Activated T-cell treated with anti-CD3 and anti-CD28 coated beads, Interleukin-2, amount 50 U/mL, for 48 hours (primary cell): ENCODE results near the gene SPATA16.
"Not testable (repeated sequence)": the region's sequence is repeated elsewhere in the genome, so short reads cannot be mapped to it uniquely, and the experiment has no call there.

ENCODE experiments used
- DNase-seq, 2 experiments: peaks; one replicate each; pipeline ENCODE4 v3.0.0-alpha.2; 2020

Gene SPATA16, protein sequence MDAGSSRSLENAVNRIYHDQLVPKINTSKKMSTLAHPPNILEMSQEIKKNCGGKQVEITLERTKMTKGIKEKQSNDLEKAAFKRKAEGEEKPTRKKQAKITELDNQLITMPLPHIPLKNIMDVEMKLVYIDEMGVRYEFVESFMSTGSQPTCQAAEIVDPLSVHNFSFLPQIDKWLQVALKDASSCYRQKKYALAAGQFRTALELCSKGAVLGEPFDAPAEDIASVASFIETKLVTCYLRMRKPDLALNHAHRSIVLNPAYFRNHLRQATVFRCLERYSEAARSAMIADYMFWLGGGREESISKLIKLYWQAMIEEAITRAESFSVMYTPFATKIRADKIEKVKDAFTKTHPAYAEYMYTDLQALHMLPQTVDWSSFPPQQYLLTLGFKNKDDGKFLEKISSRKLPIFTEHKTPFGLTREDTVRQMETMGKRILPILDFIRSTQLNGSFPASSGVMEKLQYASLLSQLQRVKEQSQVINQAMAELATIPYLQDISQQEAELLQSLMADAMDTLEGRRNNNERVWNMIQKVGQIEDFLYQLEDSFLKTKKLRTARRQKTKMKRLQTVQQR

DNA sequence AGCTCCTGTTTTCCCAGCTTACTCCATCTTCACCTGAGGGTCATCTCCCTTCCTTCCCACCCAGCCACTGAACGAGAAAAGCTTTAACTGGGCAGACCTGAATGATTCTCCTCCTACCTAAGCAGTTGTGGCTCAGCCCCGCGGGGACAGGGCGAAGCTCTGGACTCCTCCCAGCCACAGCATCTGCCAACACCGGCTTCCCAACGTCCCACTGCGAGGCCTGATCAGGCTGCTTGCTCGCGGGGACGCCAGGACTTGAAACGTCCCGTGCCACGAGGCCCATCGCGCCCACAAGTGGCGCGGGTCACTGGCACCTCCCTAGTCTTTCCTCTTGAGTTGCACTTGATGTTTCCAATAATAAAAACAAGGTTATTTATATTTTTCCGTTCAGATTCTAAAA lies at the start of gene SPATA16:
Gene SPATA16, minus strand, starts transcription at position 250 of the 400 bp plus-strand sequence. CDS start 23,504 bp downstream, outside the sequence.
- DNase-seq = no peak

DNA sequence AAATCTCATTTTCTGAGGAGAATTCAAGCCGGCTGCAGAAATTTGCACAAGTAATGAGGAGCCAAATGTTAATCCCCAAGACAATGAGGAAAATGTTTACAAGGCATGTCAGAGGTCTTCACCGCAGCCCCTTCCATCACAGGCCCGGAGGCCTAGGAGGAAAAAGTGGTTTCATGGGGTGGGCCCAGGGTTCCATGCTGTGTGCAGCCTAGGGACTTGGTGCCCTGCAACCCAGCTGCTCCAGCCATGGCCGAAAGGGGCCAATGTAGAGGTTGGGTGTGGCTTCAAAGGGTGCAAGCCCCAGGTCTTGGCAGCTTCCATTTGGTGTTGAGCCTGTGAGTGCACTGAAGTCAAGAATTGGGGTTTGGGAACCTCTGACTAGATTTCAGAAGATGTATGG lies 42.0 kb upstream of the SPATA16 start:
- DNase-seq = not testable (repeated sequence)

DNA sequence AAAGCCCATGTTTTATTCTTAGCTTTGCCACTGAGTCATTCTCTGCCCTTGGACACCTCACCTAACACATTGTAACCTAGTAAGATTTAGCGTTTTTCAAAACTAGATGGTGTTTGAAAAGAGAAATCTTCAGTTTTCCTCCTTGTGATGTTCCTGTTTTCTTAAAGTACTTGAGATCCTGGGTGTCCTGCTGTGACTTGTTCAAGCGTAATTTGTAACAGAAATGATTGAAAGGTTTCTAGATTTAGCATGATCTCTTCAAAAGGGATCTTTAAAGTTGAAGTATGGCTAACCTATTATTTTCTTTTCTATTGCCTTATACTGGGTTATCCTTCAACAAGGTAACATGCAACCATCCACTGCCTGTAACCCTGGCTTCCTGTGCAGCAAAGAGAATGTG lies 32.6 kb upstream of the SPATA16 start:
- DNase-seq = no peak

DNA sequence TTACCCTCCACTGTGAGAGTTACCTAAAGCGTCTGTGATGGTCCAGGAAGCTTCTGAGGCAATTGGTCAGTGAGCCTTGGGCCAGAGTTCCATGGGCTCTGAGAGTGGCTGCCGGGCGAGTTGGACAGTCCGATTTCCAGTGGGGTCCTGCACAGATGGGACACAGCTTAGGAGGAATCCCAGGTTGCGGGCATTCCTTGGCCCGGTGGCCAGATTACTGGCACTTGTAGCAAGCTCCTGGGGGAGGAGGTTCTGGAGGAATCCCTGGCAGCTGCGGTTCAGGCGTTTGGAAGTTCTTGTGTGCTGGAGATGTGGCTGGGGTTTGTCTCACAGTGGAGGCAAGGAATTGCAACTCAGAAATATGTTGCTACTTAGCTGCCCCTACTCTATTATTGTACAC lies 18.1 kb upstream of the SPATA16 start:
- DNase-seq = not testable (repeated sequence)

DNA sequence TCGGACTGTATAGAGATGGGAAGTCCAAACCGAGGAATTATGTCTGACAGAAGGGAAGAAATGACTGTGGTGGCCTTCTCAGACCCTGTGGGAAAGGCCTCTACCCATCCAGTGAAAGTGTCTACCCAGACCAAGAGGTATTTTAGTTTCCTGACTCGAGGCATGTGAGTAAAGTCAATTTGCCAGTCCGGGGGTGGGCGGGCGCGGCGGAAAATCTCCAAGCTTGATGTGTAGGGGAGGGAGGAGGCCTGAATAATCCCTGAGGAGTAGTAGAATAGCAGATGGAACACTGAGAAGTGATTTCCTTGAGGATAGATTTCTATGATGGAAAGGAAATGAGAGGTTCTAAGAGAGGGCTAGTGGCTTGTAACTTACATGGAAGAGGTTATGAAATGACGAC lies 15.5 kb upstream of the SPATA16 start:
- DNase-seq = not testable (repeated sequence)

DNA sequence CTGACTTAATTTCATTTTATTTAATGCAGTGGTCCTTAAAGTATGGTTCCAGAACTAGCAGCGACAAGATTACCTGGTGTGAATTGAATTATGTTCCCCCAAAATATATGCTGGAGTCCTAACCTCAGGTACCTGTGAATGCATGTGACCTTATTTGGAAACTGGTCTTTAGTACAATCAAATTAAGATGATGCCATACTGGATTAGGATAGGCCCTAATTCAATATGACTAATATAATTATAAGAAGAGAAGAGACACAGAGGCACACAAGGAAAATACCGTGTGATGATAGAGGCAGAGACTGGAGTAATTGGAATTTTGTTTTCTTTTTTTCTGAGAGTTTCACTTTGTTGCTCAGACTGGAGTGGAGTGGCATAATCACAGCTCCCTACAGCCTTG lies 12.6 kb upstream of the SPATA16 start:
- no peak for DNase-seq

DNA sequence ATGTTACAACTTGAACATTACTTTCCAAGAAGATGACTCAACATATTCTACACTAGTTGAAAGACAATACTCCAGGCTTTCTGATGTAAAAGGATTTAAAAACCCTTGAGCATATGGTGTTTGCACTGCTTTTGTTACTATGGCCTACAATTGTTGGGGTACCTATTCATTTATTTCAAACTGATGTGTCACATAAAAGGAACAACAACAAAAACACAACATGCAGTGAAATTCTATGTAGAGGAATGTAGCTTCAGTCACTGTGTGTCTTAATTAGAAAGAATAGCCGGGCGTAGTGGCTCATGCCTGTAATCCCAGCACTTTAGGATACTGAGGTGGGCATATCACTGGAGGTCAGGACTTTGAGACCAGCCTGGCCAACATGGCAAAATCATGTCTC lies 1.6 kb downstream of the SPATA16 start:
- no peak for DNase-seq

DNA sequence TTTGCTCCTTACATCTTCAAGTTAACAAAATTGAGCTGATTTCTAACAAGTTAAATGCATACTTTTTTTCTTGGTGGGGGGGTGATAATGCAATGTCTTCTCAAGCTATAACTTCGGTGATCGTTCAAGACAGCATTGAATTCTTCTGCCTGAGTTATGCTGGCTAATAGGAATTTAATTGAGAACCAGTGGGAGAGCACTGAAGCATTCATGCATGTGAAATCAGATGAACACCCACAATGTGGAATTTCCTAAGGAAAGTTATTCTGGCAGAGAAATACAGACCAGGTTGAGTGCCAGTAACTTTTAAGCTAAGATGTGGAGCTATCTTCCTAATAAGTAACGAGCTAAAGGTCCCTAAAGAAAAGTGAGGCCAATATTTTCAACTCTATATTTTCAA lies 3.0 kb downstream of the SPATA16 start:
- DNase-seq = no peak

DNA sequence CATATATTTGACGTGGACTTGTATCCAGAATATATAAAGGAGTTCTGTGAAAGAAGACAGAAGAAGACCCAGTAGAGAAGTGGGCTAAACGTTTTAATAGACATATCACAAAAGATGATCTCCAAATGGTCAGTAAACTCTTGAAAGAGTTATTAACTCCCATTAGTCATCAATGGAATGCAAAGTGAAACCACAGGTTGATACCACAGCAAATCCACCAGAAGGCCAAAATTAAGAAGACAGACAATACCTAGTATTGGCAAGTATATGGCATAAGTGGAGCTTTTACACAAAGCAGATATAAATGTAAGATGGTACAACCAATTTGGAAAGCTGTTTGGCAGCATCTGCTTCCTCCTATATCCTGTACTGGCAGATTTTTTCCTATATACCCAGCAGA lies 6.0 kb downstream of the SPATA16 start:
- no peak for DNase-seq

DNA sequence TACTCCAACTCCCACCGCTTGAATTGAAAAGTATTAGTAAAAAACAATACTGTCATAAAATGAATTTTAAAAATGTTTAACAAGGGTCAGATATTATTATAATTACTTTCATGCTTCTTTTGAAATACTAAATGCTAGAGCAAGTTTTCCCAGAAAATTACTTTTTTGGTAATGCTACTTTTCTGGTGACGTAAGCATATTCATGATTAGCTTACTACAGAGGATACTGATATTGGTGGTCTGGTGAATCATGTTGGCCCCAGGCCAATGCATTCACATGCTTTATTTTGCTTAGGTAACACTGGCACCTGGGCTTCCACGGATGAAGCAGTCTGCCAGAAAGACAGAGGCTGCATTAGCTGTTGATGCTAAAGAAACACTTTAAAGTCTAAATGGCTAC lies 12.4 kb downstream of the SPATA16 start:
- no peak for DNase-seq

DNA sequence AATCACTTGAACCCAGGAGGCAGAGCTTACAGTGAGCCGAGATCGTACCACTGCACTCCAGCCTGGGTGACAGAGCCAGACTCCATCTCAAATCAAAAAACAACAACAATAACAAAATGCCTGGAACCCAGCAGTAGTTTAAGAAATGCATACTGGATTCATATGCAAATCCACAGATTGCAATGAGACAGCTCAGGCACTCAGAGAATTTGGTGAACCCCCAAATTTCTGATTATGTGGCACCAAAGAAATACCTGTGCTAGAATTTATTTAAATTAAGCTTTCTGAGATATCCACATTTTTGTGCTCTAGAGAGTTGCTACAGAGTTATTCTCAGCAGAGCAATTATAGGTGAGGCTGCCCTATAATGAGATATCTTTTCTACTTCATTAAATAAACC lies 29.7 kb downstream of the SPATA16 start:
- no peak for DNase-seq

DNA sequence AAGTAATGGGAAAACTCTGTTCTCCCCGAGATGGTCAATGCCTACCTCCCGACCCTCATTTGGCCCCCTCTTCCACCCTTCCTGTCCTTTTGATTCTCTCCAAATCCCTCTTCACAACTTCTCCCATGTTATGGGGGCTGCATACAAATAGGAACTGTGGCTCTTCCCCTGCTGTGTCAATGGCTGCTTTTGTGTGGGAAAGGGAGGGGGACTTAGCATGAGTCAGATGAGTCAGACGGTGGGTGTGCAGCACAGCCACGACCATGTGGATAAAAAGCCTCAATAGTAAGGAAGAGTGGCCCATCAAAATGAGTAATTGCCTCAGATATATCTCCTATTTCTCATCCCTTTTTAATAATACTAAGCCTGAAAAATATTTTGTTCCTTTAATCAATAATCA lies 31.9 kb downstream of the SPATA16 start:
- no peak for DNase-seq

DNA sequence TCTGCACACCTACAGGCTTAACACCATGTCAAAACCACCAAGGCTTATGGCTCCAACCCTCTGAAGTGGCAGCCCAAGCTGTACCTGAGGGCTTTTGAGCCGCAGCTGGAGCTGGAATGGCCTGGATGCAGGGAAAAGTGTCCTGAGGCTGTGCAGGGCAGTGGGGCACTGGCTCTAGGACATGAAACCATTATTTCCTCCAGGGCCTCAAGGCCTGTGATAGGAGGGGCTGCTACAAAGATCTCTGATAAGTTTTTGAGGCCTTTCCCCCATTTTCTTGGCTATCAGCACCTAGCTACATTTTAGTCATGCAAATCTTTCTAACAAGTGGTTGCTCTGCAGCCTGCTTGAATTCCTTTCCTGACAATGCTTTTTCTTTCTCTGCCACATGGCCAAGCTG lies 37.6 kb downstream of the SPATA16 start:
- no peak for DNase-seq

DNA sequence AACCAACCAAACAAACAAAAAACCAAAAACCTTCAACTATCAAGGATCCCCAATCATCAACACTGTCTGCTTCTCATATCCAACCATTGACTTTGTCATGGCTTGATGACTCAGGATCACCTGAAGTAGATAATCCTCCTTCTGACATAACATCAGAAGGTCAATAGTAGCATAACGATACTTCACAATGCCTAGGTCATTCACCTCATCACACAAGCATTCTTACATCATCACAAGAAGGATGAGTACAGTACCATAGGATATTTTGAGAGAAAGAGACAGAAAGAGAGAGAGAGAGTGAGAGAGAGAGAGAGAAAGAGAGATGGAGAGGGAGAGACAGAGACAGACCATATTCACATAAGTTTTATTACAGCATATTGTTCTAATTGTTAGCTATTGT lies 42.1 kb downstream of the SPATA16 start:
- DNase-seq = no peak

DNA sequence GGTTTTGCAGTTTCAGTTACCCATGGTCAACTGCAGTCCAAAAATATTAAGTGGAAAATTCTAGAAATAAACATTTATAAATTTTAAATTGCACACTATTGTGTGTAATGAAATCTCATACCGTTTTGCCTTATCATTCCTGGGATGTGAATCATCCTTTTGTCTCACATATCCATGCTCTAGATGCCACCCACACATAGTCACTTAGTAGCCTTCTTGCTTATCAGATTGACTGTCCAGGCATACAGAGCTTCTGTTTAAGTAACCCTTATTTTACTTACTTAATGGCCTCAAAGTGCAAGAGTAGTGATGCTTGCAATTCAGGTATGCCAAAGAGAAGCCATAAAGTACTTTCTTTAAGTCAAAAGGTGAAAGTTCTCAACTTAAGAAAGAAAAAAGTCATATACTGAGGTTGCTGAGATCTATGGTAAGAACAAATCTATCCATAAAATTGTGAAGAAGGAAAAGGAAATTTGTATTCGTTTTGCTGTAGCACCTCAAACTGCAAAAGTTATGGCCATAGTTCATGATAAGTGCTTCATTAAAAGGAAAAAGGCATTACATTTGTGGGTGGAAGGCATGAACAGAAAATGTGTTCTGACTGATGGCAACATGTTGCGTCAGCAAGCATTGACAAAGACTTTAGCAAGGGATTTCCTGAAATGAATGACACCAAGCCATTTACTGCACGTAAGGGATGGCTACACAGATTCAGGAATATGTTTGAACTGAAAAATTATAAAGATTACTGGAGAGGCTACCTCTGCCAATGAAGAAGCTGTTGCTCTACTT lies 43.8 kb downstream of the SPATA16 start:
- no peak for DNase-seq

DNA sequence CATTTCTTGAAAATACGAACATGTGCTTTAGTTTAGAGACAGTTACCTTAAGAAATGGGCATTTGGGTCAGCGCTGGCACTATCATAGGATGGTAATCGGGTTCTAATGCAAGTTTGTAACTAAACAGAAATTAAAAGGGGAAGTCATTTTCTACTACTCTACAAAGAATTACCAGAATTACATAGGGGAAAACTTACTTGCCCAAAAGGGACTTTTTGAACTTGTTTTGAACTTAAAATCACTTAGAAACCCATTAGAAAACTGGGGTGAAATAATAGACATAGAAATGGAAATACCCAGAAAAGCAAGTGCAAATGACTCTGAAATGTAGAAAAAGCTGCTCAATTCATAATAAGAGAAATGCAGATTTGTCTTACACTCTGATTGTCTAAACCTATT lies 44.9 kb downstream of the SPATA16 start:
- DNase-seq = no peak

DNA sequence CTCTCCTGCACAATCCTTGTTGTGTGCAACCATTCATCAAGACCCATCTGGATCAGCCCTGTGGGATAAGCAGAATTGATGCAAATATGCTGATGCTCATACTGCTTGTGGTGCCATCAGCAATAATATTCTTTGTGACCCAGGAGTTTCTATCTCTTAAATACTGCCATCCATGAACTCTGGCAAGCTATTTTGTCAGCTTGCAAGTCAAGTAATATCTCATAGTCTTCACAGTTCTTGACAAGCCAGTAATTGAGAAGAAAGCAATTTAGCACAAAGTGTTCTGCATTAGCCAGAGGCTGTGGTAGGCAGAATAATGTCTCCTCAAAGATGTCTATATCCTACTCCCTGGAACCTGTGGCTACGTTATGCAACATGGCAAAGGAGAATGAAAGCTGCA lies 49.0 kb downstream of the SPATA16 start:
- no peak for DNase-seq

DNA sequence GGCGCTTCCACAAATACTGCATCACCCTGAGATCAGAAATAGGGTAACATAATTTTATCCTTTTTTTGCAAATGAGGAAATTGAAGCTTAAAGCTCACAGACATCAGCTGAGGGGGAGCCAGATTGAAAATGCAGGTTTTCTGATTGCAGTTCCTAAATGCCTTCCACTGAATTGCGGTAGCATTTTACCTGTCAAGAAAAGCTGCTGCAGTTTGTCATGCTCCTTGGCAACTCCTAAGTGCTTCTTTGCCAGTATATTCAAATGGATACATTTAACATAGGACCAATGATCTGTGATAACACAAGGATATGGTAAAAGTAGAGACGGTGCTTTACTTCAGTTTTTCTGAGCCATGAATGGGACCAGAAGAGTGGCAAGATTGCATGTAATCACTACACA lies 50.5 kb downstream of the SPATA16 start:
- DNase-seq = no peak

DNA sequence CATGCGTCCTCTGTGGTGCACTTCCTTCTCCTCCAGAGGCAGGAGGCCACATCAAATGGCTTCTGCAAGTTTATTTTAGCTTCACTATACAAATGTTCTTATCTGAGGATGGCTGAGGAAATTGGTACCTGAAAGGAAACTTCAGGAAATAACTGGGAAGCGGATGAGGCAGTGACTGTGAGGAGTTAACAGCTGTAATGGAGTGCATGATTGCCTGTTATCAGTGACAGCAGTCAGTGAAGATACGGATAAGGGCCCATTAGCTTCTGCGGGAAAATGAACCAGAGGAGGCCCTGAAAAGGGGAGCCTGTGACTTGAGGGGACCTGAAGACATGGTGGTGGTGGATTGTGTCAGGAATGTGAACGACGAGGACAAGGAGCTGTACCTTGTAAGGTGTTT lies 51.8 kb downstream of the SPATA16 start:
- no peak for DNase-seq

DNA sequence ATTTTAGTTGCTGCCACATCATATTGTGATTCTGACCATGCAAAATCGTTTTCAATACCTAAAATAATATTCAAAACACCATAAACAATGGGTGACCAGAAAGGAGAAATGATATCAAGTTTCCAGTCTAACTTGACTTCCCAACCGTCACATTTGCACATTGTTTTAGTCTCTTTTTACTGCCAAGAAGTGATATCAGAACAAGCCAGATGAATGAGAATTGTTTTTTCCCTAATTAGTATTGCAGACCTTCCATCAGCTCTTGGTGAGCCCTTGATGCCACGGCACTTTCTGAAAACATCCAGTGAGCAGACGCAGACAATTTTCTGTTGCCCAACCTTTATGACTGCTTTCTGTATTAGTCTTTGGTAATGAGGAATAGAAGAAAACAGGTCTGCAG lies 62.5 kb downstream of the SPATA16 start:
- DNase-seq = no peak

DNA sequence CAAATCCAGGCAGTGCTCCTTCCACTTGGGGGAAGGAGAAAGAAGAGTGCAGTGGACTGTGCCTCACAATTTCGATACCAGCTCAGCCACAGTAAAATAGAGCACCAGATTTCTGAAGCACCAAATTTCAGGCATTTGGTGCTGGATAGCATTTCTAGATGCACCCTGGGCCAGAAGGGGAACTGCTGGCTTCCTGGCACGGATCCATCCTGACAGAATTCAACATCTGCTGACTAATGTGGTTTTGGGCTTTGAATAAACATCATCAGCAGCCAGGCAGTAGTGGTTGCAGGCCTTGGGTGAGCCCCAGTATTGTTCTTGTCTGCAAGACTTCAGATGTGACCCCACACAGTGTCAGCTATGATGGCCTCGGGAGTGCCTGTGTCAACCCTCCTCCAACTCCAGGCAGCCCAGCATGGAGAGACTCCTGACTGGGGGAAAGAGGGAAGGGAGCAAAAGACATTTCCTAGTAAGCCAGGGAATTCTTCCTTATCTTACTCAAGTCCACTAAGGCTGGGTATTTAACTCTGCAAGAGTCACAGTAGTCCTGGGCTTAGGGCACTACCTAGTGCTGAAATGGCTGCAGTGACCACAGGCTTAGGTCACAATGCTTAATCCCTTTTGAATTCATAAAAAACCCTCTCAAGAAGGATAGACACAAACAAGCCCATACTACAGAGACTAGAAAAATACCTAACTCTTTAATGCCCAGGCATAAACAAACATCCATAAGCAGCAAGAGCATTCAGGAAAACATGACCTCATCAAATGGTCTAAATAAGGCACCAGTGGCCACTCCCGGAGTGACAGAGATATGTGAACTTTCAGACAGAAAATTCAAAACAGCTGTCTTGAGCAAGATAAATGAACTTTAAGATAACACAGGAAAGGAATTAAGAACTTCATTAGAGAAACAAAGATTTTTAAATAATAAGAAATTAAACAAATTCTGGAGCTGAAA lies 74.7 kb downstream of the SPATA16 start:
- DNase-seq = no peak

DNA sequence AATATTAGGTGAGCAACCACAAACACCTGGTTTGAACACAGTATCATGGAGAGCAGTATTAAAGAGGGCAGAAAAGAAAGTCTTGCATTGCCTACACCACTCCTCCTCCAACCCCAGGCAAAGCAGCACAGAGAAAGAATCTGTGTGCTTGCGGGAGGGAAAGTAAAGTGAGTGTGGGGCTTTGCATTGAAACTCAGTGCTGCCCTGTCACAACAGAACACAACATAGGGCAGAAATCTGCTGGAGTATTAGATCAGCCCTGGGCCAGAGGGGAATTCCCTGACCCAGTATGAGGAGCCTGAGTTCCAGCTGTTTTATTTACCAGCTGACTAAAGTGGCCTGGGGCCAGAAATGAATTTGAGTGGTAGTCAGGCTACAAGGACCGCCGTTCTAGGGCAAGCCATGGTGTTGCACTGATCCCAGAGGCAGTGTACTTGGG lies 75.5 kb downstream of the SPATA16 start:
- DNase-seq = no peak

DNA sequence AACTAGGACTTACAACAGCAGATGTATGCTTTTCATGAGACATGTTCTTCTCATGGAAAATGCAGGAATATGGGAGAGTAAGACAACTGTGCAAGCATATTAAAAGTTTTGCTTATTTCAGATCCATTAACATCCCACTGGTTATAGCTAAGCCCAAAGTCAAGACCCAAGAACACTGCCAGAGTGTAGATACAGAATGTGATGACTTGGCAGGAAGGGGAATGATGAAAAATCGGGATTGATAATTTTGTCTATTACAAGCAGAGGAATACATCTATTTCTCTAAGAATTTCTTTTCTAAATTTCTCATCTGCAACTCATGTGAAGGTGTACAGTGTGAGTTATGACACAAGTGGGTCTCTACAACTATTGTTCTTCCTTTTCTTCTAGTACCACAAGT lies 76.4 kb downstream of the SPATA16 start:
- DNase-seq = no peak
